Stimulated activated CD4-positive, alpha-beta T cell treated with anti-CD3 and anti-CD28 coated beads, Interleukin-12 subunit alpha, Interleukin-12 subunit beta, amount 100 ng/mL, for 24 hours (primary cell): ENCODE measurements around the gene B4GALNT3.
"Not testable (repeated sequence)": the region's sequence is repeated elsewhere in the genome, so short reads cannot be mapped to it uniquely, and the experiment has no call there.

Experiments
- DNase-seq, 2 experiments: peaks; one replicate each; pipeline ENCODE4 v3.0.0-alpha.2; 2020; ENCODE audit warnings: low read depth in 2 of 2

Gene B4GALNT3

DNA sequence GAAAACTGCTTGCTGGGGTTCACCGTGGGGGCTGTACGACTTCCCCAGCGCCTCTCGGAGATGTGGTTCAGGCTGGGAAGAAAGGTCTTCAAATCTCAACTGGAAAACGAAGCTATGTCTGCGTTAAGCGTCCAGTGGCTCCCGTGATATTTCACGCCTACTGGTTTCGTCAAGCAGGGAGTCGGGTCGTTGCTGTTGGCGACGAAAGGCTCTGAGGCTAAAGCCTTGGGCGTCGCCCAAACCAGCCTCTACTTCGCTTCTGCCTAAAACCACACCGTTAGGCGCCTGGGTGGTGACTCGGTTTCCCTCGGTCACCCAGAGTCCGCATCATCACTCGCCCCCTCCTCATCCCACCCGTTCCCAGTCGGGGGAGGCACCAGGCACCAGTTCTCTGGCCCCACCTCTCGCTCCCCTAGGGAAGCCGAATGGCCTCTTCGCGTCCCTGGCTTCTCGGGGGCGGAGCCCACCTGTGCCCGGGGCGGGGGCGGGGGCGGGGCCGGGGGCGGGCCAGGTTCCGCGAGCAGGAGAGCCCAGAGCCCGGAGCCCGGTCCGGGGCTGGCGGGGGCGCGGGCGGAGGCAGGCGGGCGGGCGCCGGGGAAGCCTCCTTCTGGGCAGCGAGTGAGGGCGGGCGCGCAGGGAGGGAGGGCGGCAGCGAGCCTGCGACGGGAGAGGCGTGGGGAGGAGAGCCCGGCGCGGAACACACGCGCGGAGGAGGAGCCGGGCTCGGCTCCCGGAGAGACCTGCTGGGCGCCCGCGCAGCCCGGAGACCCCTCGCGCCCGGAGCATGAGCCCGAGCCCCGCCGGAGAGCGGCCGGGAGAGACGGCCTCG lies at the start of gene B4GALNT3:
Gene B4GALNT3 (plus strand): TSS at position 510 of the 829 bp plus-strand sequence. CDS start 438 bp downstream, outside the sequence.
- DNase-seq: peak in 1 of 2 experiments; percentile 15

- DNase-seq: no peak
Observed at GRCh38 chr12:414859-415258, 44.9 kb upstream of the B4GALNT3 start.

DNA sequence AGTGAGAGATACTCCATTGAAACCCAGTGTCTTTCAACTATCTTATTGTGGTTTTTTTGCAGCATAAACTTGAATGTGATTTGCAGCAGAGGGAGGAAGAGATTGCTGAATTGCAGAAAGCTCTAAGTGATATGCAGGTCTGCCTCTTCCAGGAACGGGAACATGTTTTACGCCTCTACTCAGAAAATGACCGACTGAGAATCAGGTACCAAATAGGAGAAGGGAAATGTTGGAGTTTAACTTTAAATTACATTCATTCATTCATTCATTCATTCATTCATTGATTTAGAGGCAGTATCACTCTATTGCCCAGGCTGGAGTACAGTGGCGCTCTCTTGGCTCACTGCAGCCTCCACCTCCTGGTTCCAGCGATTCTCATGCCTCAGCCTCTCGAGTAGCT lies 41.3 kb upstream of the B4GALNT3 start:
- no peak for DNase-seq

DNA sequence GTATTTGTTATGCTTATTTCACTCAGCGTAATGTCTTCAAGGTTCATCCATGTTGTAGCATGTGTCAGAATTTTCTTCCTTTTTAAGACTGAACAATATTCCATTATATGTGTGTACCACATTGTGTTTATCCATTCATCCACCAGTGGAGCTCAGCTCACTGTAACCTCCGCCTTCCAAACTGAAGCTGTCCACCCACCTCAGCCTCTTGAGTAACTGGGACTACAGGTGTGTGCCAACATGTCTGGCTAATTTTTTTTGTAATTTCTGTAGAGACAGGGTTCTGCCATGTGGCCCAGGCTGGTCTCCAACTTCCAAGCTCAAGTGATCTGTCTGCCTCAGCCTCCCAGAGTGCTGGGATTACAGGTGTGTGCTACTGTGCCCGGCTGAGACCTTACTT lies 37.2 kb upstream of the B4GALNT3 start:
- no peak for DNase-seq

DNA sequence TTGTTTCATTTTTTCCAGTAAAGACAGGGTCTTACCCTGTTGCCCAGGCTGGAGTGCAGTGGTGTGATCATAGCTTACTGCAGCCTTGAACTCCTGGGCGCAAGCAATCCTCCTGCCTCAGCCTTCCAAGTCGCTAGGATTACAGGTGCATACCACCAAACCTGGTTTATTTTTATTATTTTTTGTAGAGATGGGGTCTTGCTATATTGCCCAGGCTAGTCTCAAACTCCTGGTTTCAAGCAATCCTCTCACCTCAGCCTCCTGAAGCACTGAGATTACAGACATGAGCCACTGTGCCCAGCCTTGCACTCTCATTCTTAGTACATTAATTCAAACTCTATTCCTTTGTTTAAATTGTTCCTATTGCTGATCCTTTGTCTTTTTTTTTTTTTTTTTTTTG lies 24.0 kb upstream of the B4GALNT3 start:
- not testable (repeated sequence) for DNase-seq

- DNase-seq: peak in 1 of 2 experiments; percentile 30
Observed at GRCh38 chr12:442235-442884, 17.4 kb upstream of the B4GALNT3 start.

- DNase-seq: no peak
Observed at GRCh38 chr12:447141-447540, 12.6 kb upstream of the B4GALNT3 start.

DNA sequence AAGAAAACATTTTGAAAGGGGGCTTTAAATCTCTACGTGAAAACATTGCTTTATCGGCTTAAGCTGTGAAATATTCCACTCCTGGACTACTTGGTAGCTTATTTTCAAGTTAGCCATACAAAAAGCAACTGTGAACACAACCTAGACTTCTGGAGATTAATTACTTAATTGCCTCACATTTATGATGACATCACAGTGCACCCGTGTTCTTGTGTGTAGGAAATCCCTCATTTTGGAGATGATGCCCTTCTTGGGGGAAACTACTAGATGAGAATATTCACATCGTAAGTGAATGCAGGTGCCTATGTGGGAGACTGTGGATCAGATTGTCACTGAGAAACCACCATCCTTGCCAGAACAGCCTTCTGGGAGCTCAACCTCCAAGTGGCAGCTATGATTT lies 10.5 kb upstream of the B4GALNT3 start:
- no peak for DNase-seq

DNA sequence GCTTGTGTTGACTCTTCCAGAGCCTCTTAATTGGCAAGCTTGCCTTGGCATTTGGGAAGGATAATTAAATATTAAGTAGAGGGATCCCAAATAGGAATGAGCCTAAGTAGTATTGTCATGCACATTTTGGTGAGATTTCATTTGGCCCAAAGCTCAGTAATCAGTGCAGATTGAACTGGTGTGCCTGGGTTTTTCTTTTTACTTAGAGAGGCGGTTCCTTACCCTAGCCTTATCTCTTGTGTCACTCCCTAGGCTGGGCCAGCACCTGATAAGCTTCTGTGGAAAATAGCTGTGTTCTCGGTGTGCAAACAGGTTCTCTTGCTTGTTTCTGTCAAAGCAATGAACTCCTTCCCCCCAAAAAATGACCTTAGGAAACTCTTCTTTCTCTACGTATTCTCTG lies 9.3 kb upstream of the B4GALNT3 start:
- no peak for DNase-seq

DNA sequence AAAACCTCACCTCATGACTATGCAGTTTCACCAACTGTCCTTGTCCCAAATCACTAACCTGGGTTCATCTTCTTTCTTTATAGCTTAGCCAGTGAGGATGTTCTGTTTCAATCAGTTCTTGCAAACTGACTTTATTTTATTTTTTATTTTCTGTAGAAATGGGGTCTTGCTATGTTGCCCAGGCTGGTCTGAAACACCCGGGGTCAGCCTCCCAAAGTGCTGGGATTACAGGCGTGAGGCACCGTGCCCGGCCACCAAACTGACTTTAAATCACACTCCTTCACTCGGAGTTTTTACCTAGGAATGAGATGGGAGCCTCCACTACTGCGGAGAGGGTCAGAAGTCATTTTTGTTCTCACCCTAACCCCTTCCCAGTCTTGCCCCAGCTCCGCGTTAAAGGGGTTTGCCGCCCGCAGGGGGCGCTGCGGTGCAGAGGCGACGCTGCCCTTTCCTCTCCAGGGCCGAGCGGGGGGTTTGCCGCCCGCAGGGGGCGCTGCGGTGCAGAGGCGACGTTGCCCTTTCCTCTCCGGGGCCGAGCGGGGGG lies 7.0 kb upstream of the B4GALNT3 start:
- DNase-seq: peak in 1 of 2 experiments; percentile 69

DNA sequence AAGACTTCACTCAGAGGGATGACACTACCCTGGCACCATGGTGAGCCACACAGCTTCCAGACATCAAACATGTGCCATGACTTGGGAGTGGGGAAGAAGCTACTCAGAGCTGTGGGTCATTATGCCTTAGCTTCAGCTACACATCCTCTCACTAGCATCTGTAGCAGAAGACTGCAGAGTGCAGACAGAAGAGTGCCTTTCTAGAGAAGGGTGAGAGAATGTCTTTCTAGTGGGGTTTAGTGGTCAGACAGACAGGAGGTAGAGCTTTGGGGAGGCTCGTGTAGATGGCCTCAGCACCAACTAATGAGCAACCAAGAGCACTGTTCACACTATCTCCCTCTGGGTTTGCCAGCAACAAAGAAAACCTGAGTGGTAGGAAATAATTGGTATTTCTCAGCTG lies 4.9 kb upstream of the B4GALNT3 start:
- DNase-seq: no peak

- no peak for DNase-seq
Observed at GRCh38 chr12:455821-456220, 3.9 kb upstream of the B4GALNT3 start.

DNA sequence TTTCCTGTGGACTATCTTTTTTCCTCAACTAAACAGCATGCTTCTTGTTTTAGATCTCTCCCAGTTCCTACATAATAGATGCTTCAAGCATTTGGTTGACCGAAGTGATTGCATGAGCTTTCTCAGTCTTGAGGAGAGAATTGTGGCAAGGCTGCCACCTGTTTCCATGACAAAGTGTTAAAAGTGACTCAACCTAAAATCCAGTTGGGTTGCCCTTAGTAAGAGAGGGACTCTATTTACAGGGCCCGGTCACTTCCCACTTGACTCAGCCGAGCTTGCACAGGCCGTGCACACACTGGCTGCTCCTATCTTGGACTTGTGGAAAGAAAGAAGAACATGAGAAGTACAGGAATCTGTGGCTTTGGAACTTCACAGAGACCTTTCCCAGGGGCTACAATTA lies 2.1 kb upstream of the B4GALNT3 start:
- no peak for DNase-seq

GRCh38 chr12:459050-459429 lies 699 bp upstream of the B4GALNT3 start:
- no peak for DNase-seq

GRCh38 chr12:460261-461230 lies 807 bp downstream of the B4GALNT3 start:
- DNase-seq: peak in 1 of 2 experiments; percentile 26

GRCh38 chr12:461425-461824 lies 1.7 kb downstream of the B4GALNT3 start:
- no peak for DNase-seq

- no peak for DNase-seq
Observed at GRCh38 chr12:462936-463705, 3.4 kb downstream of the B4GALNT3 start.

DNA sequence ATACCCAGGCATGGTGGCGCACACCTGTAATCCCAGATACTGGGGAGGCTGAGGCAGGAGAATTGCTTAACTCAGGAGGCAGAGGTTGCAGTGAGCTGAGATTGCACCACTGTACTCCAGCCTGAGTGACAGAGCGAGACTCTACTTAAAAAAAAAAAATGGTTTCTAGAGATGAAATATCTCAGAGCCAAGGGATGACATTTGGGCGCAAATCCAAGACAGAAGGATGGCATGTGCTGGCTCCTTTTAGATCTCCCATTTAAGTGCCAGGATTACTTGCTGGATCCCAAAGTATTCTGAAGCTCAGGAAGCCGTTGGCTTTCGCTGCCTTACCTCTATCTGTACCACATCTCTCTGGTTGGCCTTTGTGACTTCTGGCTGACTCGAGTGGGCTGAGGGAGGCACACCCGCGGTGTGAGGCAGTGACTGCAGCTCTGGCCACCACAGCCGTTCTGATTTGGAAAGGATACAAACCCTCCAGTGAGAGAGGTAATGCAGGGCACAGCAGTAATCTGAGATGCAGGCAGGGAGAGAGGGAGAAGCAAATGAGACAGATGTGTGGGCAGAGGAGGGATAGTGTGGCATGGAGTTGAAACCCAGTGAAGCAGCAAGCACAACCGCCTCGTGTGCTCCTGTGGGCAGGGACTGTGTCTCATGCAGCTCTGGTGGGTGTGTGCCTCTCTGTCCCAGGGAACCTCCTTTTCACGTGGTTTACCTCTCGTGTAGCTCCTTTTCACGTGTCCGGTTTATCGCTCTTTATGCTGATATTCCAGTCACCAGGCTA lies 4.9 kb downstream of the B4GALNT3 start:
- DNase-seq: no peak

DNA sequence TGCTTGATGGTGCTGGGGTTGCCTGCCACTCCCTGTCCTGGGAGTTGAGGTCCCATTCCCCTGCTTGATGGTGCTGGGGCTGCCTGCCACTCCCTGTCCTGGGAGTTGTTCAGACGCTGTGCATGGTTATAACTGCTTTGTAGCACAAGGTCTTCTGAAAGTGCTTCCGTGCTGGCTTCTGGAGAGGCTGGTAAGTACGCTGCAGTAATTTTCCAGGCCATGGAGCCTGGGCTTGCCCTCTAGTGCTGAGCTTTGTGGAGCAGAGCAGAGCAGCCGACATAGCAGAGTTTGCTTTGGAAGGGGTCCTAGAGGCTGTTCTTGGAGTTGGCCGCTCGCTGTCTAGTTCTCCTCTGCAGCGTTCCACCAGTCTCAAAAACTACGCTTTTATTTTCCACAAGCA lies 6.3 kb downstream of the B4GALNT3 start:
- no peak for DNase-seq

DNA sequence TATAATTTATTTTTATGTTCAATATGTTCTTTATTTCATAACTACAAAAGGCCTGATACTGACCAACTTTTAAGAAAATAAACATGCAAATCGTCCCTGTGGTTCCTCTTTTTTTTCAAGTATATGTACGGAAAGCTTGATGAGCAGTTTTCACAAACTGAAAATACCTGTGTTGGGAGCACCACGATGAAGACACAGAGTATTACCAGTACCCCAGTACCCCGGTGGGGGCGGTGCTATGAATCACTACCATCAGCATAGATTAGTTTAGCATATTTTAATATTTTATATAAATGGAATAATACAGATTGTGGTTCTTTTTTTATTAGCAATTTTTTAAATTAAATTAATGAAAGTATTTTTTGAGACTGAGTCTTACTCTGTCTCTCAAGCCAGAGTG lies 7.0 kb downstream of the B4GALNT3 start:
- DNase-seq: no peak
